ENCODE results near the gene NEU1.

DNA sequence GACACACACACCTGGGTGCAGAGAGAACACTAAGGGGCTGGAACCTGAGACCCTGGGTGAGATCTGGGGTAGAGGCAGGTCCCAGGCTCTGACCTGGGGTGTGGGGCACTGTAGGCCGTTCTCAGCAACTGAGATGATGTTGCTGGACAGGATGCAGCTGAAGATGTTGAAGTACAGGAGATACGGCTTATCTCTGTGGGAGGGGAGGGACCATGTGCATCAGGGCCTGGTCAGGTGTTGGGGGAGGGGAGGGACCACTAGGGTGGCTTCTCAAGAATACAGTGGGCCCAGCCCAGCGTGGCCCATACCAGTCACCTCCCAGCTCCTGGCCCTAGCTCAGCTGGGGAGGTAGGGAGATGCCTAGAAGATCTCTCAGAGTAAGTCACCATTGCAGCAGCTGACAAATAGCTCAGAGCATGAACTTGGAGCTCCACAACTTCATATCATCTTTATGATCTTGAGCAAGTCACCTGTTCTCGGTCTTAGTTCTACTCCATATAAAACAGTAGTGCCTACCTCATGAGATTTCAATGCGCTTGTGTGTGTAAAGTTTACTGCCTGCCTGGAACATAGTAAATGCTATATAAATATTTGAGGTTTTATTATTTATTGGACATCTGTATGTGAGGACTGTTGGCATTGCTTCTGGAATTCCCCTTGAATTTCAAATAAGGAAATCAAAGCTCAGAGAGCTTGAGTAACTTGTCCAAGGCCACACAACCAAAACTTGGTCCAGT is 12.4 kb upstream of the NEU1 start:
- TF ChIP-seq CTCF (IDR thresholded peaks at IDR 0.05) (no peak), POLR2A (IDR thresholded peaks at IDR 0.05) (no peak)

Measured in esophagus squamous epithelium (tissue), 4 donors.